Liver (tissue), 9 donors: ENCODE results near the gene GNB1. TPM values are rescaled to one million over a fixed set of nuclear protein-coding genes. Genes with fewer than 3 reads are reported as not detected.

Experiments used
- DNase-seq: peaks from one replicate; pipeline ENCODE4 v3.0.0-alpha.2; 2017; ENCODE audit warnings: low spot score
- H3K27ac ChIP-seq, 2 donors: one replicate each; pipeline ENCODE4 v1.7.0; 2013; ENCODE audit warnings: inconsistent platforms in 2 of 2, low read length in 2 of 2, control low read depth in 1 of 2, low read depth in 1 of 2, mild to moderate bottlenecking in 1 of 2
- H3K27me3 ChIP-seq, 4 donors: one replicate each; pipeline versions ENCODE4 v1.6.1 to v1.7.0; 2013; ENCODE audit warnings: low read length in 3 of 4, inconsistent platforms in 1 of 4, mild to moderate bottlenecking in 1 of 4, moderate library complexity in 1 of 4; ENCODE audit not compliant: control insufficient read depth in 4 of 4, insufficient read depth in 4 of 4
- H3K36me3 ChIP-seq, 4 donors: one replicate each; pipeline versions ENCODE4 v1.6.1 to v1.7.0; 2013; ENCODE audit warnings: low read length in 3 of 4, mild to moderate bottlenecking in 3 of 4, low read depth in 1 of 4, moderate library complexity in 1 of 4; ENCODE audit not compliant: control insufficient read depth in 4 of 4, insufficient read depth in 3 of 4
- H3K4me1 ChIP-seq, 4 donors: one replicate each; pipeline versions ENCODE4 v1.6.1 to v1.7.0; 2013; ENCODE audit warnings: low read length in 3 of 4, mild to moderate bottlenecking in 3 of 4, moderate library complexity in 1 of 4; ENCODE audit not compliant: control insufficient read depth in 4 of 4, insufficient read depth in 4 of 4
- H3K4me3 ChIP-seq, 3 donors: one replicate each; pipeline versions ENCODE4 v1.6.1 to v1.7.0; 2013; ENCODE audit warnings: low read length in 3 of 3, control low read depth in 1 of 3, low read depth in 1 of 3, mild to moderate bottlenecking in 1 of 3
- H3K9ac ChIP-seq, 2 donors: one replicate each; pipeline ENCODE4 v1.7.0; 2013; ENCODE audit warnings: low read length in 2 of 2, mild to moderate bottlenecking in 2 of 2, moderate library complexity in 2 of 2, control low read depth in 1 of 2, low read depth in 1 of 2
- H3K9me3 ChIP-seq, 4 donors: one replicate each; pipeline versions ENCODE4 v1.6.1 to v1.7.0; 2013; ENCODE audit warnings: low read length in 3 of 4; ENCODE audit not compliant: control insufficient read depth in 4 of 4
- EGR1 ChIP-seq, 2 donors: IDR thresholded peaks; 2 replicates each; pipeline ENCODE4 v1.6.1; 2016 to 2018; ENCODE audit warnings: antibody characterized with exemption in 2 of 2, low read depth in 2 of 2
- FOXA2 ChIP-seq: IDR thresholded peaks from 2 replicates; pipeline ENCODE4 v1.6.1; 2016; ENCODE audit warnings: antibody characterized with exemption
- GABPA ChIP-seq, 2 donors: IDR thresholded peaks in 1 of 2; conservative IDR thresholded peaks in 1 of 2; 2 replicates each; pipeline ENCODE4 v1.6.1; 2016; ENCODE audit warnings: antibody characterized with exemption in 2 of 2, mild to moderate bottlenecking in 1 of 2, moderate library complexity in 1 of 2
- HNF4G ChIP-seq: IDR thresholded peaks from 2 replicates; pipeline ENCODE4 v1.6.1; 2016; ENCODE audit warnings: antibody characterized with exemption
- JUND ChIP-seq, 2 donors: IDR thresholded peaks; 2 replicates each; pipeline ENCODE4 v1.6.1; 2016; ENCODE audit warnings: antibody characterized with exemption in 2 of 2
- NR2F2 ChIP-seq: IDR thresholded peaks from 2 replicates; pipeline ENCODE4 v1.6.1; 2016; ENCODE audit warnings: antibody characterized with exemption
- RAD21 ChIP-seq, 2 donors: IDR thresholded peaks; 2 replicates each; pipeline ENCODE4 v1.6.1; 2016; ENCODE audit warnings: antibody characterized with exemption in 2 of 2, mild to moderate bottlenecking in 2 of 2
- RXRA ChIP-seq, 2 donors: IDR thresholded peaks; 2 replicates each; pipeline ENCODE4 v1.6.1; 2017 to 2018; ENCODE audit warnings: antibody characterized with exemption in 2 of 2, mild to moderate bottlenecking in 1 of 2
- SP1 ChIP-seq: IDR thresholded peaks from 2 replicates; pipeline ENCODE4 v1.6.1; 2018; ENCODE audit warnings: antibody characterized with exemption, mild to moderate bottlenecking
- TAF1 ChIP-seq: conservative IDR thresholded peaks from 2 replicates; pipeline ENCODE4 v1.6.1; 2016; ENCODE audit warnings: antibody characterized with exemption, mild to moderate bottlenecking
- YY1 ChIP-seq: IDR thresholded peaks from 2 replicates; pipeline ENCODE4 v1.6.1; 2016; ENCODE audit warnings: antibody characterized with exemption, mild to moderate bottlenecking
- WGBS: extraction: QIAGEN DNeasy Blood & Tissue Kit; methylation state at CpG from one replicate; pipeline ENCODE4 v1.1.7; 2013; 5-methylcytosine and 5-hydroxymethylcytosine counted together
- polyA plus RNA-seq, 2 donors: library from polyadenylated mRNA; stranded (reverse) in 1 of 2; unstranded in 1 of 2; fragments of 200-250 nt in 1 of 2; fragments of >200 nt in 1 of 2; fragmentation: Nextera tagmentation in 1 of 2; extraction: Ambion mirVana in 1 of 2; gene quantifications; one replicate each; pipeline versions ENCODE4 v1.2.1 to v1.2.3, GENCODE V29; 2013 to 2015
- total RNA-seq, 2 donors: library from RNA; depleted of rRNA; stranded (reverse); fragments of >200 nt; gene quantifications; one replicate each; pipeline ENCODE4 v1.2.3, GENCODE V29; 2014
- TF ChIP-seq, protein P1 (sequence below): IDR thresholded peaks from 2 replicates; pipeline ENCODE4 v1.6.1; 2016; ENCODE audit warnings: antibody characterized with exemption
- TF ChIP-seq, protein P2 (sequence below): IDR thresholded peaks from 2 replicates; pipeline ENCODE4 v1.6.1; 2016; ENCODE audit warnings: antibody characterized with exemption
- donor health status: healthy.
- donor health status: healthy.
- donor health status: healthy.
- donor health status: healthy.
- donor health status: healthy.

GNB1 gene
- total and polyA plus RNA-seq, 4 donors = 22.3 to 68.5 (median 52.7) TPM

DNA sequence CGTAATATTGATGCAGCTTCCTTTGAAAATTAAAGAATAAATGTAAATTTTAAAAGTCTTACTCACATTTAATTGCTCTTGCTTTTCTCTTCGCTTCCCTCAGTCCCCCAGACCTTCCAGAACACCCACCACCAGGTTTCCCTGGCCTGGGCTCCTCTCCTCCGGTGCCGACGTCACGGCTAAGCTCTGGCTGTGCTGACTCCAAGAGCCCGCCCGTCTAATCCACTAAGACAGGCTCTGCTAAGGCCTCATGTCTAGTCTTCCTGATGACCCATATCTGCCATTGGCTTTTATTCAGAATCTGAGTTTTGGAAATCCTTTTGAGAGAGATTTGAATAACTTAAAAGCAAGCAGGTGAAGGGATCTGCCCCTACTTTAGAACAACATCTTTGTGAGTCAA is 58.7 kb downstream of the GNB1 start:
- H3K36me3 ChIP-seq = peaks cover 0 to 11% (median 3%) of the 10 kb centered on the region in 4 donors
- H3K4me3 ChIP-seq = no peak overlapping the region
- no peaks in the 10 kb centered on the region for H3K27me3 ChIP-seq
- no peak overlapping the region for H3K27ac ChIP-seq
- peaks cover 0 to 11% (median 2%) of the 10 kb centered on the region in 4 donors for H3K4me1 ChIP-seq
- H3K9me3 ChIP-seq = no peaks in the 10 kb centered on the region
- no peak overlapping the region for H3K9ac ChIP-seq
- DNase-seq = no peak
- TF ChIP-seq HNF4G (no peak), SP1 (no peak), GABPA (IDR thresholded peaks at IDR 0.05 in 1 of 2, conservative IDR thresholded peaks at IDR 0.05 in 1 of 2) (no peak), TAF1 (no peak), FOXA2 (no peak), RAD21 (IDR thresholded peaks at IDR 0.05) (no peak), RXRA (IDR thresholded peaks at IDR 0.05) (no peak), NR2F2 (no peak), YY1 (no peak), EGR1 (IDR thresholded peaks at IDR 0.05; ENCODE audit: low read depth in 2 of 2) (no peak)
- TF ChIP-seq, protein P1, sequence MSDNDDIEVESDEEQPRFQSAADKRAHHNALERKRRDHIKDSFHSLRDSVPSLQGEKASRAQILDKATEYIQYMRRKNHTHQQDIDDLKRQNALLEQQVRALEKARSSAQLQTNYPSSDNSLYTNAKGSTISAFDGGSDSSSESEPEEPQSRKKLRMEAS = no peak
- TF ChIP-seq, protein P2, sequence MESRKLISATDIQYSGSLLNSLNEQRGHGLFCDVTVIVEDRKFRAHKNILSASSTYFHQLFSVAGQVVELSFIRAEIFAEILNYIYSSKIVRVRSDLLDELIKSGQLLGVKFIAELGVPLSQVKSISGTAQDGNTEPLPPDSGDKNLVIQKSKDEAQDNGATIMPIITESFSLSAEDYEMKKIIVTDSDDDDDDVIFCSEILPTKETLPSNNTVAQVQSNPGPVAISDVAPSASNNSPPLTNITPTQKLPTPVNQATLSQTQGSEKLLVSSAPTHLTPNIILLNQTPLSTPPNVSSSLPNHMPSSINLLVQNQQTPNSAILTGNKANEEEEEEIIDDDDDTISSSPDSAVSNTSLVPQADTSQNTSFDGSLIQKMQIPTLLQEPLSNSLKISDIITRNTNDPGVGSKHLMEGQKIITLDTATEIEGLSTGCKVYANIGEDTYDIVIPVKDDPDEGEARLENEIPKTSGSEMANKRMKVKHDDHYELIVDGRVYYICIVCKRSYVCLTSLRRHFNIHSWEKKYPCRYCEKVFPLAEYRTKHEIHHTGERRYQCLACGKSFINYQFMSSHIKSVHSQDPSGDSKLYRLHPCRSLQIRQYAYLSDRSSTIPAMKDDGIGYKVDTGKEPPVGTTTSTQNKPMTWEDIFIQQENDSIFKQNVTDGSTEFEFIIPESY = no peak
- 89% methylated on average over 8 of the region's 8 CpGs for WGBS

DNA sequence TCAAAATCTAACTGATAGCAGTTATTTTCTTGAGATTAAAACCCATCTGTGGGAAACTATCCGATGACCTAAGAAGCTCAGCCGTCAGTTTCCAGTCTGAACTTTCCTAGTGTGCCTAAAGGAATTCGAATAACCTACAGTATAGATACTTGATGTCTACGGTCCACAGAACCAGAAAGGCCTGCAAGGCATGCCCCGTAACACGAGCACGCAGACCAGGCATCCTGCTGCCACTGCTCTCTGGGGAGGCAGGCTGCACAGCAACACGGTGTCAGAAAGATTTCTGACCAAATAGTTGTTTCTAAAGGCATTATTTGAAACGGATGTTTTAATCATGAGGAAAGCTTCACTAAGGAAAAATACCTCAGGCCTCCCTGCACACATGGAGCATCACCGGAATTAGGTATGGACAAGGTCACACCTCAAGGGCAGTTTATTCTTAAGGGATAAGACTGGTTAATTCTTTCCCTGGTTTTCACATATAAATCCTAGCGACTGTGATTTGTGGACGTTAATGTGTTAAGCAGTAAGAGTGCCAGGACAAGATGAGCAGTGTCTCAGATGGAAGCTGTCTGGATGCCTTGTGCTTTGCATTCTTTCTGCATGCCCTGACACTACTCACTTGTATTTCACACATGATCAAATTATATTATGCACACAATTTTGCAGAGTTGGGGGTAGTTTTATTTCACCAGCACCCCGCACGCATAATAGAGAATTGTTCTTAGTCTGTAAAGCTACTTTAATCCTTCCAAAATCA is 63.6 kb downstream of the GNB1 start:
- Histone ChIP-seq H3K9me3 (no peaks in the 10 kb centered on the region), H3K36me3 (peaks cover 1 to 15% (median 10%) of the 10 kb centered on the region in 4 donors), H3K27me3 (no peaks in the 10 kb centered on the region), H3K4me3 (no peak overlapping the region), H3K27ac (no peak overlapping the region), H3K4me1 (no peaks in the 10 kb centered on the region), H3K9ac (no peak overlapping the region)
- no peak for DNase-seq
- TF ChIP-seq TAF1 = no peak
- no peak for TF ChIP-seq SP1
- TF ChIP-seq EGR1 (IDR thresholded peaks at IDR 0.05; ENCODE audit: low read depth in 2 of 2) = no peak
- TF ChIP-seq, protein P1 = no peak
- no peak for TF ChIP-seq JUND (IDR thresholded peaks at IDR 0.05)
- 89% methylated on average over 14 of the region's 14 CpGs for WGBS

DNA sequence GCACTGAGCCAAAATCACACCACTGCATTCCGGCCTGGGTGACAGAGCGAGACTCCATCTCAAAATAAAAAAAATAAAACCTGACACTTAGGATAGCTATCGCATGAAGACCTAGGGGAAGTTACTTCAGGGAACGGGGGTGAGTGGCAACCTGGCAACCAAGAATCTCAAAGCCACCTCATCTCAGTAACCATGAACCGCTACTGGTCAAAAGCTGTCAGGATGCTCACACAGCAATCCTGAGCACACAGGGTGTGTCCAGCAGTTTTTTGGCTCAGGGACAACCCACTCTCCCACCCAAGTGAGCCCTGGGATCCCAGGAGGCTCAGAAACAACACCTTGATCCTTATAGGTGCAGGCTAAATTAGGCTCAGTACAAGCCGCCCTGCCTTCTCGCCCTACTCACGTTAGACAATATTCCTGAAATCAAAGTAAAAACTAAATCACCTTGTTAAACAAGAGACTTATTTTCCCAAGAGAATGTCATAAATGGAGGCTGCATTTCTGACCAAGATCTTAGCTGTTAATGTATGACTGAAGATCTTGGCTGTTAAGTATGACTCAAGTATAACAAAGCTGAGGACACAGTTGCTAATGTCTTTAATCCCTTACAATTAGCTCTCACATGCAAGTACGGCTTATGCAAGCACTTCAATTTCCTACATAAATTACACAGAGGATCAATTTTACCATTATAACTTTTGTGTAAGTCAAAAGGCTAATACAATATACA is 64.4 kb downstream of the GNB1 start:
- H3K36me3 ChIP-seq = peaks cover 3 to 15% (median 12%) of the 10 kb centered on the region in 4 donors
- no peaks in the 10 kb centered on the region for H3K4me1 ChIP-seq
- no peaks in the 10 kb centered on the region for H3K9me3 ChIP-seq
- H3K27ac ChIP-seq = no peak overlapping the region
- WGBS = 93% methylated on average over 9 of the region's 9 CpGs
- H3K4me3 ChIP-seq = no peak overlapping the region
- no peak for DNase-seq
- TF ChIP-seq GABPA (IDR thresholded peaks at IDR 0.05 in 1 of 2, conservative IDR thresholded peaks at IDR 0.05 in 1 of 2) = no peak
- no peak overlapping the region for H3K9ac ChIP-seq
- H3K27me3 ChIP-seq = no peaks in the 10 kb centered on the region
